ENCODE measurements around the gene TNFRSF1B. TPM values are rescaled to one million over a fixed set of nuclear protein-coding genes. Genes with fewer than 3 reads are reported as not detected.

The TNFRSF1B gene
- total RNA-seq, 1 donor from 2014 or later = 67.0 TPM

- H3K4me1 ChIP-seq = peaks cover 40% of the 10 kb centered on the region
These were observed 28.3 kb upstream of the TNFRSF1B start for GRCh38 chr1:12138196-12139168.

GRCh38 chr1:12140016-12140415 is 26.8 kb upstream of the TNFRSF1B start:
- DNase-seq (no peak), ATAC-seq (no peak)
- H3K36me3 ChIP-seq = no peaks in the 10 kb centered on the region
- H3K9me3 ChIP-seq = no peaks in the 10 kb centered on the region
- H3K27me3 ChIP-seq (ENCODE audit: low read depth) = no peaks in the 10 kb centered on the region
- intact Hi-C loops (cut with DNase I) = no loop called here
- H3K4me1 ChIP-seq = peaks cover 51% of the 10 kb centered on the region
- TF ChIP-seq CTCF (IDR thresholded peaks at IDR 0.05) = no peak
- no peak overlapping the region for H3K4me3 ChIP-seq
- H3K27ac ChIP-seq = no peak overlapping the region

More at GRCh38 chr1:12138196-12139168, 28.3 kb upstream of the TNFRSF1B start:
- Histone ChIP-seq H3K9me3 (no peaks in the 10 kb centered on the region), H3K4me3 (no peak overlapping the region), H3K36me3 (no peaks in the 10 kb centered on the region), H3K27ac (no peak overlapping the region), H3K27me3 (ENCODE audit: low read depth) (no peaks in the 10 kb centered on the region)
- ATAC-seq = no peak
- intact Hi-C loops (cut with DNase I) = no loop called here
- DNase-seq = no peak
- TF ChIP-seq CTCF (IDR thresholded peaks at IDR 0.05) = no peak

- H3K4me3 ChIP-seq = no peak overlapping the region
- no peak overlapping the region for H3K27ac ChIP-seq
- no peaks in the 10 kb centered on the region for H3K36me3 ChIP-seq
- DNase-seq (peak; percentile 24), ATAC-seq (no peak)
- no peaks in the 10 kb centered on the region for H3K27me3 ChIP-seq (ENCODE audit: low read depth)
- H3K9me3 ChIP-seq = no peaks in the 10 kb centered on the region
- intact Hi-C loops (cut with DNase I) = no loop called here
- H3K4me1 ChIP-seq = peaks cover 52% of the 10 kb centered on the region
- no peak for TF ChIP-seq CTCF (IDR thresholded peaks at IDR 0.05)
These were observed 26.2 kb upstream of the TNFRSF1B start for GRCh38 chr1:12140515-12141162.

- H3K9me3 ChIP-seq = no peaks in the 10 kb centered on the region
- TF ChIP-seq CTCF (IDR thresholded peaks at IDR 0.05) = no peak
- H3K27ac ChIP-seq = no peak overlapping the region
- no peaks in the 10 kb centered on the region for H3K27me3 ChIP-seq (ENCODE audit: low read depth)
- H3K36me3 ChIP-seq = no peaks in the 10 kb centered on the region
- ATAC-seq = no peak
- no peak overlapping the region for H3K4me3 ChIP-seq
- H3K4me1 ChIP-seq = peaks cover 48% of the 10 kb centered on the region
- DNase-seq = peak; percentile 45
- intact Hi-C loops (cut with DNase I) = no loop called here
These were observed 25.5 kb upstream of the TNFRSF1B start for GRCh38 chr1:12141163-12141850.

GRCh38 chr1:12142141-12142823 is 24.5 kb upstream of the TNFRSF1B start:
- Histone ChIP-seq H3K4me1 (peaks cover 54% of the 10 kb centered on the region), H3K27ac (peak overlapping the region; percentile 80), H3K27me3 (ENCODE audit: low read depth) (no peaks in the 10 kb centered on the region), H3K9me3 (no peaks in the 10 kb centered on the region), H3K36me3 (no peaks in the 10 kb centered on the region), H3K4me3 (no peak overlapping the region)
- intact Hi-C loops (cut with DNase I) = no loop called here
- no peak for TF ChIP-seq CTCF (IDR thresholded peaks at IDR 0.05)
- peak; percentile 43 for DNase-seq
- no peak for ATAC-seq

All from lower lobe of right lung (tissue), 2 donors.